Measurements from ENCODE around the gene PON3. TPM values are rescaled to one million over a fixed set of nuclear protein-coding genes. Genes with fewer than 3 reads are reported as not detected.

Gene PON3
- polyA plus RNA-seq, 2 of the 4 experiments (the other 2 are of a cell fraction), result 48.7 to 142 TPM

GRCh38 chr7:95338832-95339231 lies 57.3 kb downstream of the PON3 start (continued):
- no peak for TF ChIP-seq REST (IDR thresholded peaks at IDR 0.05)
- no peak for TF ChIP-seq USF2 (IDR thresholded peaks at IDR 0.05)
- TF ChIP-seq GATA3 (IDR thresholded peaks at IDR 0.05; ENCODE audit: borderline replicate concordance), result no peak
- no peak for TF ChIP-seq CEBPB (IDR thresholded peaks at IDR 0.05)
- TF ChIP-seq HEYL (CRISPR knock-in tag; IDR thresholded peaks at IDR 0.05), result no peak

GRCh38 chr7:95335093-95335492 lies 61.1 kb downstream of the PON3 start:
- H3K4me1 ChIP-seq, result peaks cover 26% of the 10 kb centered on the region
- DNase-seq (ENCODE audit: low read depth in 1 of 2, low spot score in 1 of 2) (no peak), FAIRE-seq (peak; percentile 84), ATAC-seq (peak in 1 of 2 experiments; percentile 46; a peak in 3 of 6 replicates)
- peak overlapping the region; percentile 11 for H3K4me2 ChIP-seq
- H3K27ac ChIP-seq, result peak overlapping the region; percentile 27 to 37; a peak in 3 of 6 replicates
- TF ChIP-seq GATA3 (IDR thresholded peaks at IDR 0.05; ENCODE audit: borderline replicate concordance) (no peak), CEBPB (IDR thresholded peaks at IDR 0.05) (peak in 1 of 2 experiments; percentile 28; a peak in 2 of 4 replicates)
- no peaks in the 10 kb centered on the region for H3K9me3 ChIP-seq
- ChIA-PET CTCF (interaction anchor here (1.4 kb wide), 1 partner anchor 142 kb away, joined by 4 read pairs; no protein-coding TSS in a partner anchor), POLR2A (no interaction called here)
- no peak overlapping the region for H3K4me3 ChIP-seq

GRCh38 chr7:95334447-95334846 lies 61.7 kb downstream of the PON3 start:
- TF ChIP-seq E2F6 (IDR thresholded peaks at IDR 0.05; ENCODE audit: borderline replicate concordance, low read depth), result no peak
- peak; percentile 46 for TF ChIP-seq USF2 (IDR thresholded peaks at IDR 0.05)
- Histone ChIP-seq H3K27ac (peak overlapping the region; percentile 27 to 33; a peak in 3 of 6 replicates), H3K4me2 (peak overlapping the region; percentile 11), H3K4me3 (no peak overlapping the region), H3K9me3 (no peaks in the 10 kb centered on the region), H3K4me1 (peaks cover 31% of the 10 kb centered on the region)
- no peak for DNase-seq (ENCODE audit: low read depth in 1 of 2, low spot score in 1 of 2)
- POLR2A ChIA-PET, result no interaction called here
- FAIRE-seq, result peak; percentile 39
- peak in 1 of 2 experiments; percentile 65; a peak in 3 of 6 replicates for ATAC-seq
- CTCF ChIA-PET, result interaction anchor here (1.4 kb wide), 1 partner anchor 142 kb away, joined by 4 read pairs; no protein-coding TSS in a partner anchor

- peak overlapping the region; percentile 86 for H3K4me2 ChIP-seq
- peaks cover 31% of the 10 kb centered on the region for H3K4me1 ChIP-seq
- FAIRE-seq, result no peak
- H3K4me3 ChIP-seq, result peak overlapping the region; percentile 32
- ChIA-PET POLR2A (no interaction called here), CTCF (no interaction called here)
- ATAC-seq, result no peak; a peak in 1 of 6 replicates
- 82% methylated on average over 1 of the region's 1 CpG for WGBS (ENCODE audit: missing lambda C conversion rate)
- peak overlapping the region; percentile 50 to 63 for H3K27ac ChIP-seq
- TF ChIP-seq HOXA7 (CRISPR knock-in tag; IDR thresholded peaks at IDR 0.05) (no peak), BHLHE40 (IDR thresholded peaks at IDR 0.05; ENCODE audit: low read depth, low read length) (no peak), RNF2 (IDR thresholded peaks at IDR 0.05; ENCODE audit: borderline replicate concordance, low read depth) (no peak), HOXB13 (CRISPR knock-in tag; IDR thresholded peaks at IDR 0.05; ENCODE audit: low read depth) (no peak), EHF (CRISPR knock-in tag; IDR thresholded peaks at IDR 0.05) (no peak), NFE2L2 (conservative IDR thresholded peaks at IDR 0.05; ENCODE audit: low read length) (no peak), ZSCAN20 (CRISPR knock-in tag; IDR thresholded peaks at IDR 0.05) (no peak), HEYL (CRISPR knock-in tag; IDR thresholded peaks at IDR 0.05) (no peak), PBX3 (IDR thresholded peaks at IDR 0.05) (no peak)
- 0 out of 3 replicates have a peak, but pooled peaks cover 3% of the 10 kb centered on the region for H3K9me3 ChIP-seq
- no peak for DNase-seq (ENCODE audit: low read depth in 1 of 2, low spot score in 1 of 2)
Observed at GRCh38 chr7:95330961-95331337, 65.2 kb downstream of the PON3 start.

Measured in A549 (cell line).